Transverse colon (tissue), 4 donors: Measurements from ENCODE around the gene NFASC.

Experiments used
- CTCF ChIP-seq, 5 experiments: fragments of 200-600 bp in 3 of 5; fragments of 450-650 bp in 2 of 5; sonication (generic) in 3 of 5; IDR thresholded peaks; 1 replicate in 2 of 5; 2 replicates in 3 of 5; pipeline ENCODE4 v1.5.1; 2016 to 2017; ENCODE audit warnings: antibody characterized with exemption in 5 of 5, inconsistent platforms in 3 of 5, mild to moderate bottlenecking in 2 of 5, moderate library complexity in 1 of 5
- POLR2A ChIP-seq: fragments of 450-650 bp; IDR thresholded peaks from one replicate; pipeline ENCODE4 v1.6.1; 2016; ENCODE audit warnings: antibody characterized with exemption, mild to moderate bottlenecking, moderate library complexity
- POLR2AphosphoS5 ChIP-seq, 3 donors: sonication (generic); formaldehyde crosslinking; IDR thresholded peaks; one replicate each; pipeline ENCODE4 v1.6.1; 2016; ENCODE audit warnings: antibody characterized with exemption in 3 of 3

DNA sequence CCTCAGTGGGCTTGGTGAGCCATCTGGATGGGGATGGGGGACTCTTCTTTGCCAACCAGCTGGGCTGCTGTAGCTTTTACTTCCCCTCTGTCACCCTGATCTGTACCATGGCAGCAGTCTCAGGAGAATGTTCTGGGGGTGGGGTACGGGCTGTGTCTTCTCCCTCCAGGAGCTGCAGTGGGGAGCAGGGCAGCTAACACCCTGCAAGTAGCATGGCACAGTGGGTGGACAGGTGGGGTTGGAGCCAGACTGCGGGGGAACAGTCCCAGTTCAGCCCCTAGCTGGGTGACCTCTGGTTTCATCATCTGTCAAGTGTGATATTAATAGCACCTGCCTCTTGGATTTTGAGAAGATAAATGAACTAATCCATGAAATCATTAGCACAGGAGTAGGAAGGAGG lies 3.1 kb downstream of the NFASC start:
- no peak for TF ChIP-seq CTCF (IDR thresholded peaks at IDR 0.05)
- TF ChIP-seq POLR2A, result no peak
- TF ChIP-seq POLR2AphosphoS5 (IDR thresholded peaks at IDR 0.05), result no peak
